ENCODE data around the gene POLDIP2.

GRCh38 chr17:28328325-28328724 lies 29.0 kb downstream of the POLDIP2 start:
- peak; percentile 34; the same call in 1 of the 2 replicates for TF ChIP-seq POLR2A (IDR thresholded peaks at IDR 0.05; ENCODE audit: low read depth, low read length)
- TF ChIP-seq POLR2AphosphoS5 (IDR thresholded peaks at IDR 0.05; ENCODE audit: low read depth, low read length), result no peak
